HCT116 (cell line): ENCODE data around the gene DIPK1A. TPM values are rescaled to one million over a fixed set of nuclear protein-coding genes. Genes with fewer than 3 reads are reported as not detected.

Experiments used
- ATAC-seq: fragments of 200-7000 bp; cut with Tn5 transposase; 2 replicates; pipeline ENCODE4 v1.9.1; 2020; ENCODE audit warnings: mild to moderate bottlenecking, moderate library complexity
- BruUV-seq: library from RNA; stranded (reverse); fragments of 400-500 nt; replicated peaks from 2 replicates; lab custom pipeline; 2021; lab: Mats Ljungman, UMichigan
- CTCF ChIA-PET: fragments of 300-600 bp; sonication (Branson Sonifier 250); formaldehyde crosslinking; loops from one replicate; lab custom pipeline; 2021; ENCODE audit warnings: antibody characterized with exemption; lab: Charles Lee
- POLR2A ChIA-PET: fragments of 300-600, 350-600 bp; sonication (Branson Sonifier 250); formaldehyde crosslinking; loops from one replicate; lab custom pipeline; 2021; ENCODE audit warnings: antibody characterized with exemption; lab: Charles Lee
- RAD21 ChIA-PET, 2 experiments: fragments of 300-600 bp; sonication (Branson Sonifier 250); formaldehyde crosslinking; loops; one replicate each; lab custom pipeline; 2023; ENCODE audit warnings: low total read pairs in 2 of 2; ENCODE audit not compliant: uncharacterized antibody in 2 of 2, unreplicated experiment in 2 of 2, low non-redundant PET in 1 of 2; lab: Charles Lee
- DNase-seq: peaks from one replicate; pipeline ENCODE4 v3.0.0-alpha.2; 2010; ENCODE audit warnings: low read depth, low spot score
- H2AFZ ChIP-seq: fragments of 200-600 bp; shearing (Covaris generic), sonication (generic); 2 replicates; pipeline ENCODE4 v1.6.1; 2017; ENCODE audit warnings: low read depth, mixed run types, mixed read lengths, antibody characterized with exemption, low read length; ENCODE audit not compliant: poor library complexity, severe bottlenecking
- H3K27ac ChIP-seq: 2 replicates; pipeline ENCODE4 v1.5.1; 2012; ENCODE audit warnings: low read depth, low read length
- H3K27me3 ChIP-seq: fragments of 200-600 bp; sonication (generic); 2 replicates; pipeline ENCODE4 v1.6.1; 2016; ENCODE audit warnings: mixed run types, low read length, mixed read lengths; ENCODE audit not compliant: insufficient read depth
- H3K36me3 ChIP-seq, 2 experiments: fragments of 200-500 bp in 1 of 2; fragments of 200-600 bp in 1 of 2; sonication (Bioruptor generic) in 1 of 2; sonication (generic) in 1 of 2; 2 replicates each; pipeline versions ENCODE4 v1.5.1 to v1.6.1; 2014 to 2016; ENCODE audit warnings: low read length in 2 of 2, inconsistent platforms in 1 of 2, mixed read lengths in 1 of 2, mixed run types in 1 of 2; ENCODE audit not compliant: insufficient read depth in 2 of 2, control insufficient read depth in 1 of 2
- H3K4me1 ChIP-seq, 2 experiments: fragments of 200-600 bp in 1 of 2; sonication (generic) in 1 of 2; 2 replicates each; pipeline versions ENCODE4 v1.5.1 to v1.6.1; 2012 to 2017; ENCODE audit warnings: low read length in 2 of 2, inconsistent platforms in 1 of 2, mild to moderate bottlenecking in 1 of 2, mixed read lengths in 1 of 2, mixed run types in 1 of 2, moderate library complexity in 1 of 2; ENCODE audit not compliant: insufficient read depth in 2 of 2, control insufficient read depth in 1 of 2
- H3K4me2 ChIP-seq: fragments of 200-600 bp; sonication (generic); 2 replicates; pipeline ENCODE4 v1.6.1; 2017; ENCODE audit warnings: mixed run types, low read length, mixed read lengths
- H3K4me3 ChIP-seq, 2 experiments: fragments of 200-600 bp in 1 of 2; sonication (generic) in 1 of 2; replicated peaks in 1 of 2; 2 replicates each; pipeline ENCODE4 v1.5.1; 2011 to 2016; ENCODE audit warnings: low read length in 2 of 2, control low read depth in 1 of 2, low read depth in 1 of 2, mild to moderate bottlenecking in 1 of 2, mixed read lengths in 1 of 2, mixed run types in 1 of 2
- H3K79me2 ChIP-seq: fragments of 200-600 bp; sonication (generic); 2 replicates; pipeline ENCODE4 v1.6.1; 2017; ENCODE audit warnings: mild to moderate bottlenecking, mixed run types, low read length, moderate library complexity, mixed read lengths; ENCODE audit not compliant: insufficient read depth
- H3K9ac ChIP-seq: fragments of 200-600 bp; sonication (generic); 2 replicates; pipeline ENCODE4 v1.6.1; 2016; ENCODE audit warnings: low read length, mixed read lengths
- H3K9me2 ChIP-seq: fragments of 200-600 bp; sonication (generic), shearing (Covaris generic); 2 replicates; pipeline ENCODE4 v1.6.1; 2017; ENCODE audit warnings: mixed run types, mild to moderate bottlenecking, moderate library complexity; ENCODE audit not compliant: insufficient read depth
- H3K9me3 ChIP-seq, 2 experiments: fragments of 200-500 bp in 1 of 2; fragments of 200-600 bp in 1 of 2; sonication (Bioruptor generic) in 1 of 2; sonication (generic) in 1 of 2; 2 replicates each; pipeline ENCODE4 v1.6.1; 2014 to 2017; ENCODE audit warnings: low read length in 2 of 2, mixed read lengths in 2 of 2, inconsistent platforms in 1 of 2, low read depth in 1 of 2, mild to moderate bottlenecking in 1 of 2, mixed run types in 1 of 2, moderate library complexity in 1 of 2; ENCODE audit not compliant: control insufficient read depth in 1 of 2, insufficient read depth in 1 of 2
- H4K20me1 ChIP-seq: fragments of 200-600 bp; sonication (generic), shearing (Covaris generic); 2 replicates; pipeline ENCODE4 v1.6.1; 2017; ENCODE audit warnings: mixed run types, mild to moderate bottlenecking, moderate library complexity; ENCODE audit not compliant: insufficient read depth
- CBX3 ChIP-seq: IDR thresholded peaks from 2 replicates; pipeline ENCODE4 v1.6.1; 2012; ENCODE audit warnings: low read depth
- CEBPB ChIP-seq: IDR thresholded peaks from 2 replicates; pipeline ENCODE4 v1.6.1; 2012; ENCODE audit warnings: low read depth
- POLR2AphosphoS5 ChIP-seq: IDR thresholded peaks from 2 replicates; pipeline ENCODE4 v1.6.1; 2011; ENCODE audit warnings: mild to moderate bottlenecking, low read depth, low read length, moderate library complexity
- TCF7L2 ChIP-seq: IDR thresholded peaks from 2 replicates; pipeline ENCODE4 v1.7.0; 2011; ENCODE audit warnings: borderline replicate concordance, inconsistent platforms; ENCODE audit not compliant: insufficient read depth, insufficient read length; ENCODE audit errors: extremely low read depth
- intact Hi-C: fragments of 100-400 bp; cut with micrococcal nuclease; formaldehyde crosslinking; loops from 2 replicates; pipeline ENCODE4 v1.10.0; 2022
- total RNA-seq: library from RNA; stranded (reverse); gene quantifications from one replicate; pipeline ENCODE4 v1.2.1, GENCODE V29; 2021; ENCODE audit not compliant: unreplicated experiment

Gene DIPK1A
- total RNA-seq, 1 experiment from 2014 or later = 4.3 TPM

GRCh38 chr1:92805216-92805615 lies 156.0 kb downstream of the DIPK1A start:
- H4K20me1 ChIP-seq = no peaks in the 10 kb centered on the region
- peak overlapping the region in 1 of 2 experiments; percentile 5; a peak in 1 of 4 replicates for H3K4me3 ChIP-seq
- intact Hi-C loops = no loop called here
- H3K4me2 ChIP-seq = peak overlapping the region; percentile 50
- no TSS peak for BruUV-seq
- RAD21 ChIA-PET = no interaction called here
- no peak; the same call in 1 of the 2 replicates for ATAC-seq
- no peaks in the 10 kb centered on the region for H3K79me2 ChIP-seq
- no peaks in the 10 kb centered on the region for H3K9me2 ChIP-seq
- peak overlapping the region; percentile 94 for H2AFZ ChIP-seq
- H3K9me3 ChIP-seq = no peaks in the 10 kb centered on the region
- H3K4me1 ChIP-seq = peaks cover 6 to 16% of the 10 kb centered on the region in 2 experiments
- CTCF ChIA-PET = interaction anchor here (1.0 to 1.6 kb wide), 4 partner anchors 14 to 189 kb away, joined by 3 to 6 read pairs (median 4); no protein-coding TSS in a partner anchor
- no peak for DNase-seq
- peak overlapping the region; percentile 36; the same call in 1 of the 2 replicates for H3K27ac ChIP-seq
- POLR2A ChIA-PET = interaction anchor here (0.6 to 1.2 kb wide), 4 partner anchors 11 to 22 kb away, joined by 3 read pairs; no protein-coding TSS in a partner anchor
- TF ChIP-seq POLR2AphosphoS5 (no peak), TCF7L2 (no peak)
- no peaks in the 10 kb centered on the region for H3K27me3 ChIP-seq
- 0 out of 2 replicates have a peak overlapping the region, but pooled peaks have one; percentile 23 for H3K9ac ChIP-seq
- H3K36me3 ChIP-seq = no peaks in the 10 kb centered on the region

GRCh38 chr1:92804721-92805201 lies 156.5 kb downstream of the DIPK1A start:
- Histone ChIP-seq H3K9me2 (no peaks in the 10 kb centered on the region), H3K4me3 (peak overlapping the region in 1 of 2 experiments; percentile 5; a peak in 1 of 4 replicates), H3K4me1 (peaks cover 6 to 16% of the 10 kb centered on the region in 2 experiments), H3K36me3 (no peaks in the 10 kb centered on the region), H3K4me2 (peak overlapping the region; percentile 50), H4K20me1 (no peaks in the 10 kb centered on the region), H3K79me2 (no peaks in the 10 kb centered on the region), H3K9ac (0 out of 2 replicates have a peak overlapping the region, but pooled peaks have one; percentile 23), H3K9me3 (no peaks in the 10 kb centered on the region), H2AFZ (peak overlapping the region; percentile 94), H3K27ac (peak overlapping the region; percentile 36; the same call in 1 of the 2 replicates)
- BruUV-seq = no TSS peak
- ATAC-seq (peak; percentile 92), DNase-seq (peak; percentile 73)
- intact Hi-C loops = no loop called here
- ChIA-PET POLR2A (interaction anchor here (0.6 to 1.2 kb wide), 5 partner anchors 10 to 27 kb away, joined by 3 to 4 read pairs (median 3); partner anchors contain the start of gene RPL5), RAD21 (no interaction called here)
- TF ChIP-seq CEBPB (no peak), TCF7L2 (no peak), CBX3 (0 out of 2 replicates have a peak, but pooled peaks have one; percentile 47)
- TF ChIP-seq, all 23 proteins: peak for 1
- CTCF ChIA-PET = interaction anchor here (0.8 to 1.6 kb wide), 5 partner anchors 12 to 189 kb away, joined by 3 to 6 read pairs (median 3); no protein-coding TSS in a partner anchor
- no peaks in the 10 kb centered on the region for H3K27me3 ChIP-seq
